Bronchial epithelial cell (primary cell): ENCODE measurements around the gene PTPRT. TPM values are rescaled to one million over a fixed set of nuclear protein-coding genes. Genes with fewer than 3 reads are reported as not detected.
A peak's percentile ranks its signal among the peaks of the same experiment; 100 is the strongest.

Experiments
- DNase-seq: peaks from one replicate; pipeline ENCODE4 v3.0.0-alpha.2; 2010; ENCODE audit warnings: low read depth
- FAIRE-seq: peaks from 2 replicates; lab custom pipeline; 2011; peaks lifted over from hg19 to GRCh38; lab: Jason Lieb, UNC
- H3K27me3 ChIP-seq: 2 replicates; pipeline ENCODE4 v1.5.1; 2011; ENCODE audit warnings: low read length; ENCODE audit not compliant: control insufficient read depth, insufficient read depth
- H3K36me3 ChIP-seq: 2 replicates; pipeline ENCODE4 v1.5.1; 2011; ENCODE audit warnings: low read length; ENCODE audit not compliant: control insufficient read depth, insufficient read depth
- H3K4me3 ChIP-seq: 2 replicates; pipeline ENCODE4 v1.5.1; 2011; ENCODE audit warnings: mild to moderate bottlenecking, low read depth, low read length, control low read depth
- total RNA-seq: library from RNA; depleted of rRNA; stranded (reverse); fragments of >200 nt; gene quantifications from 2 replicates; pipeline ENCODE4 v1.2.1, GENCODE V29; 2014
- TF ChIP-seq, protein P1 (sequence below): IDR thresholded peaks from 2 replicates; pipeline ENCODE4 v1.5.1; 2011; ENCODE audit warnings: mild to moderate bottlenecking, moderate library complexity, low read length, control low read depth, inconsistent platforms; ENCODE audit not compliant: insufficient read depth, severe bottlenecking

Gene PTPRT
- total RNA-seq, 1 donor from 2014 or later: not detected

DNA sequence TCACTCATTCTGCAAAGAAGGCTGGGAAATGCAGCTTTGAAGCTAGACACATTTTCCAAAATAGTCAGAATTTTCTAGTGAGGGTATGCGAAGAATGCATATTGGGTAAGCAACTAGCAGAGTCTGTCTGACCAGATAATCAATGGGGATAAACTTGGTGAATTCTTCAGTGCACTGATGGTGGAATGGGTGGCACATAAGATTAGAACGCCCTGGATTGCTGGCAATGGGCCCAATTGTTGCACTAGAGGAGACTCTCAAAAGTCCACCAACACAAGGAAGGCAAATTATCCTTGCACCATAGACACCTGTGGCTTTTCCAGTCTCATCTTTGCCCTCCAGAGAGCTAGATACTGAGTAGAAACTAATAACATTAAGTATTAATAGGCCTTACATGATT lies 167.6 kb downstream of the PTPRT start:
- no peaks in the 10 kb centered on the region for H3K27me3 ChIP-seq
- no peaks in the 10 kb centered on the region for H3K36me3 ChIP-seq
- TF ChIP-seq, protein P1, sequence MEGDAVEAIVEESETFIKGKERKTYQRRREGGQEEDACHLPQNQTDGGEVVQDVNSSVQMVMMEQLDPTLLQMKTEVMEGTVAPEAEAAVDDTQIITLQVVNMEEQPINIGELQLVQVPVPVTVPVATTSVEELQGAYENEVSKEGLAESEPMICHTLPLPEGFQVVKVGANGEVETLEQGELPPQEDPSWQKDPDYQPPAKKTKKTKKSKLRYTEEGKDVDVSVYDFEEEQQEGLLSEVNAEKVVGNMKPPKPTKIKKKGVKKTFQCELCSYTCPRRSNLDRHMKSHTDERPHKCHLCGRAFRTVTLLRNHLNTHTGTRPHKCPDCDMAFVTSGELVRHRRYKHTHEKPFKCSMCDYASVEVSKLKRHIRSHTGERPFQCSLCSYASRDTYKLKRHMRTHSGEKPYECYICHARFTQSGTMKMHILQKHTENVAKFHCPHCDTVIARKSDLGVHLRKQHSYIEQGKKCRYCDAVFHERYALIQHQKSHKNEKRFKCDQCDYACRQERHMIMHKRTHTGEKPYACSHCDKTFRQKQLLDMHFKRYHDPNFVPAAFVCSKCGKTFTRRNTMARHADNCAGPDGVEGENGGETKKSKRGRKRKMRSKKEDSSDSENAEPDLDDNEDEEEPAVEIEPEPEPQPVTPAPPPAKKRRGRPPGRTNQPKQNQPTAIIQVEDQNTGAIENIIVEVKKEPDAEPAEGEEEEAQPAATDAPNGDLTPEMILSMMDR: no peak
- no peak overlapping the region for H3K4me3 ChIP-seq
- DNase-seq: no peak
- FAIRE-seq: no peak

DNA sequence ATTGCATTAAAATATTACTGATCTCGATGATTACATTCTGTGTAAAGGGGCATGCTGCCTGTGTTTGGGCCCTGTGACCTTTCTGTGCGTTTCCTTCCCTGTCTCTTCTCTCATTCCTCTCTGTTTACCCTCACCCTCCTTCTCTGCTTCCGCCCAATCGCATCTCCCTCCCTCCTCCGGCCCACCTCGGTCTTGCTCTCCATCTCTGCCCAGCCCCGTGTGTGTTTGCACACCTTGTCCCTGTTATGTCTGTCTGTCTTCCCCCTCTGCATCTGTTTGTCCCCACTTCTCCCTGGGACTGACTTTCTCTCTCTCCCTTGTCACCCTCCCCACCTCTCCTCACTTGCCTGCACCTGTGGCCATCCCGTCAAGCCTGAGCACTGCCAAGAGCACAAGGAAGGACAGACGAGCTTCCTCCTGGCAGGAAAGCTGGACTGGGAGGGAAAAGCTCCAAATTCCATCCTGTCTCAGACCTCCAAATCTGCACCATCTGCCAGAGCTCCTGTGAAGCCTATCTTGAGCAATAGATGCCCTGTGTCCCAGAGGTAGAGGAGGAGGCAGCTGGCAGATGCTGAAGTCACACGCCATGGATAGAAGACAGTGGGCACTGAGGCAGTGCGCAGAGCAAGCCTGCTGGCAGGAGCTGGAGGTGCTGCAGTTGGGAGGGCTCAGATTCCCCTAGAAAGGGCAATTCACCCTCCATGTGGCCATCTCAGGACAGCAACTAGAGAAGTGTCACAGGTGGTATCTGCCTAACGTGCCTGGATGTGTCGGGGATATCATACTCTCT lies 172.3 kb downstream of the PTPRT start:
- TF ChIP-seq, protein P1: no peak
- Histone ChIP-seq H3K36me3 (no peaks in the 10 kb centered on the region), H3K27me3 (no peaks in the 10 kb centered on the region), H3K4me3 (no peak overlapping the region)
- no peak for DNase-seq
- no peak for FAIRE-seq

- no peak overlapping the region for H3K4me3 ChIP-seq
- FAIRE-seq: no peak
- H3K27me3 ChIP-seq: no peaks in the 10 kb centered on the region
- no peak for DNase-seq
- TF ChIP-seq, protein P1: no peak
- no peaks in the 10 kb centered on the region for H3K36me3 ChIP-seq
Measured at GRCh38 chr20:43016257-43016656, 173.4 kb downstream of the PTPRT start.

DNA sequence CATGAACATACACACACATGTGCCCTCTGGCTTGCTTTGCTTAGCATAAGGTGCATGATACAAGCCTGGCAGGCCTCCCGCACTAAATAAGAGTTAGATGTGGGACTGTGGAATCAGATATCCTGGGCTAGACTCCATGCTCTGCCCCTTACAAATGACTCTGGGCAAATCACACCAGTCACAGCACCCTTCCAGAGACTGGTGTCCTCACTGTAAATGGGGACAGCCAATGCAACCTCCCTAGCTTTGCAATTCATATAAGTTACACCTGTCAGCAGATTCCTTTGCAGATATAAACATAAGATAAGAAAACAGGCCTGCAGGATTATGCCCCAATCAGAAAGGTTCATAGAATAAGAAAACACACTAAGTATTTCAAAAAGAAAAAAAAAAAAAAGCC lies 174.1 kb downstream of the PTPRT start:
- Histone ChIP-seq H3K27me3 (no peaks in the 10 kb centered on the region), H3K4me3 (no peak overlapping the region), H3K36me3 (no peaks in the 10 kb centered on the region)
- DNase-seq: no peak
- TF ChIP-seq, protein P1: no peak
- no peak for FAIRE-seq

- Histone ChIP-seq H3K4me3 (no peak overlapping the region), H3K27me3 (no peaks in the 10 kb centered on the region), H3K36me3 (no peaks in the 10 kb centered on the region)
- DNase-seq (no peak), FAIRE-seq (peak; percentile 43)
- TF ChIP-seq, protein P1: no peak
Measured at GRCh38 chr20:43014206-43014605, 175.5 kb downstream of the PTPRT start.
